Activated gamma-delta T cell treated with Interleukin-2 at 50 U/mL for 16 hours (primary cell): ENCODE measurements around the gene SPTBN5.

ENCODE experiments used
- DNase-seq: peaks from one replicate; pipeline ENCODE4 v3.0.0-alpha.2; 2020

The SPTBN5 gene

GRCh38 chr15:41822957-41823356 lies 70.9 kb downstream of the SPTBN5 start:
- no peak for DNase-seq

GRCh38 chr15:41822471-41822870 lies 71.4 kb downstream of the SPTBN5 start:
- no peak for DNase-seq

GRCh38 chr15:41821831-41822230 lies 72.0 kb downstream of the SPTBN5 start:
- no peak for DNase-seq

GRCh38 chr15:41820791-41821423 lies 72.9 kb downstream of the SPTBN5 start:
- no peak for DNase-seq

- no peak for DNase-seq
Measured at GRCh38 chr15:41819455-41820050, 74.3 kb downstream of the SPTBN5 start.

GRCh38 chr15:41817781-41818180 lies 76.1 kb downstream of the SPTBN5 start:
- no peak for DNase-seq

- DNase-seq = no peak
Measured at GRCh38 chr15:41817327-41817726, 76.5 kb downstream of the SPTBN5 start.

- no peak for DNase-seq
Measured at GRCh38 chr15:41816788-41817187, 77.1 kb downstream of the SPTBN5 start.

GRCh38 chr15:41814534-41814933 lies 79.3 kb downstream of the SPTBN5 start:
- no peak for DNase-seq

GRCh38 chr15:41813426-41813825 lies 80.4 kb downstream of the SPTBN5 start:
- DNase-seq = no peak

- no peak for DNase-seq
Measured at GRCh38 chr15:41812820-41813375, 81.0 kb downstream of the SPTBN5 start.

- peak; percentile 73 for DNase-seq
Measured at GRCh38 chr15:41811432-41812195, 82.2 kb downstream of the SPTBN5 start.

GRCh38 chr15:41810651-41811431 lies 83.0 kb downstream of the SPTBN5 start:
- no peak for DNase-seq

GRCh38 chr15:41809526-41810220 lies 84.2 kb downstream of the SPTBN5 start:
- DNase-seq = no peak

GRCh38 chr15:41809121-41809520 lies 84.7 kb downstream of the SPTBN5 start:
- DNase-seq = no peak

GRCh38 chr15:41806291-41807181 lies 87.3 kb downstream of the SPTBN5 start:
- DNase-seq = no peak

GRCh38 chr15:41805711-41806110 lies 88.1 kb downstream of the SPTBN5 start:
- no peak for DNase-seq

GRCh38 chr15:41804916-41805666 lies 88.8 kb downstream of the SPTBN5 start:
- no peak for DNase-seq

GRCh38 chr15:41804361-41804760 lies 89.5 kb downstream of the SPTBN5 start:
- DNase-seq = no peak

- DNase-seq = no peak
Measured at GRCh38 chr15:41801850-41802455, 91.9 kb downstream of the SPTBN5 start.
